Lung (tissue), 12 donors: Measurements from ENCODE around the gene HNRNPDL. TPM values are rescaled to one million over a fixed set of nuclear protein-coding genes. Genes with fewer than 3 reads are reported as not detected.

Source experiments
- ATAC-seq: fragments of 200-7000 bp; cut with Tn5 transposase; one replicate; pipeline ENCODE4 v1.9.1; 2020; ENCODE audit warnings: moderate number of reproducible peaks; ENCODE audit not compliant: insufficient read depth, low FRiP score
- DNase-seq, 3 donors: peaks; one replicate each; pipeline ENCODE4 v3.0.0-alpha.2; 2013 to 2017
- H3K27ac ChIP-seq, 2 donors: one replicate each; pipeline ENCODE4 v1.5.1; 2013; ENCODE audit warnings: mild to moderate bottlenecking in 2 of 2, moderate library complexity in 2 of 2, control low read depth in 1 of 2, inconsistent platforms in 1 of 2, low read depth in 1 of 2, low read length in 1 of 2
- H3K27me3 ChIP-seq, 3 donors: one replicate each; pipeline ENCODE4 v1.5.1; 2013; ENCODE audit warnings: low read length in 2 of 3; ENCODE audit not compliant: control insufficient read depth in 3 of 3, insufficient read depth in 3 of 3
- H3K36me3 ChIP-seq, 4 donors: one replicate each; pipeline ENCODE4 v1.5.1; 2013; ENCODE audit warnings: low read length in 4 of 4, mild to moderate bottlenecking in 1 of 4, moderate library complexity in 1 of 4; ENCODE audit not compliant: control insufficient read depth in 4 of 4, insufficient read depth in 4 of 4
- H3K4me1 ChIP-seq, 5 donors: one replicate each; pipeline ENCODE4 v1.5.1; 2013; ENCODE audit warnings: low read length in 5 of 5, mild to moderate bottlenecking in 2 of 5, moderate library complexity in 1 of 5; ENCODE audit not compliant: control insufficient read depth in 5 of 5, insufficient read depth in 5 of 5
- H3K4me3 ChIP-seq: one replicate; pipeline ENCODE4 v1.5.1; 2013; ENCODE audit warnings: mild to moderate bottlenecking, control low read depth, moderate library complexity
- H3K9ac ChIP-seq, 2 donors: one replicate each; pipeline ENCODE4 v1.5.1; 2013; ENCODE audit warnings: low read length in 2 of 2, control low read depth in 1 of 2; ENCODE audit not compliant: insufficient read depth in 1 of 2
- H3K9me3 ChIP-seq, 4 donors: one replicate each; pipeline ENCODE4 v1.5.1; 2013; ENCODE audit warnings: low read length in 3 of 4, mild to moderate bottlenecking in 1 of 4, moderate library complexity in 1 of 4; ENCODE audit not compliant: control insufficient read depth in 4 of 4, insufficient read depth in 3 of 4
- WGBS, 2 donors: extraction: QIAGEN DNeasy Blood & Tissue Kit; methylation state at CpG; one replicate each; pipeline ENCODE4 v1.1.7; 2013; 5-methylcytosine and 5-hydroxymethylcytosine counted together
- polyA plus RNA-seq, 2 donors: library from polyadenylated mRNA; stranded (reverse); fragments of 200-250 nt; gene quantifications; one replicate each; pipeline ENCODE4 v1.2.1, GENCODE V29; 2013
- total RNA-seq, 2 donors: library from RNA; depleted of rRNA in 1 of 2; stranded (reverse); fragments of >200 nt in 1 of 2; gene quantifications; one replicate each; pipeline ENCODE4 v1.2.1, GENCODE V29; 2014 to 2021
- TF ChIP-seq, protein P1 (sequence below): IDR thresholded peaks from 2 replicates; pipeline ENCODE4 v1.5.1; 2012; ENCODE audit warnings: mild to moderate bottlenecking; ENCODE audit errors: control extremely low read depth, extremely low read depth
- donor health status: control.
- donor health status: control.
- donor health status: Bipolar disorder and iron deficiency.
- donor health status: healthy.
- donor health status: DM: yes; HTN: yes; CAD: no.

Gene HNRNPDL
- total and polyA plus RNA-seq, 4 donors, result 228 to 269 (median 261) TPM

DNA sequence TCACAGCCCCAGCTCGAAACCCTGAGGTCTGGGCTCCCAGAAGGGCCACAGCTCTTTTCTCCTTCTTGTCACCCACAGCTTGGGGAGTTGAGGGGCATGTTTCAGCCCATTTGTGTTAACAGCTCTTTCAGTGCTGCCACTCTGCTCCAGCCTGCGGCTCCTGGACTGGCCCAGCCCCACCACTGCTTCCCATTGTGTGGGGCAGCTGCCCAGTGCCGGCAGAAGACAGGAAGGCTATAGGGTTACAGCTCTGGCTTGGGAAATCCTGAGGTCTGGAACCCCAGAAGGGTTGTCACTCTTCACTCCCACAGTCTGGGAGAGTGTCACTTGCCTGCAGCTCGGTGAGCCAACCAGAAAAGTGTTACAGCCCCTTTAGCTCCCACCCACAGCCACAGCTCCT, 49.4 kb downstream of the HNRNPDL start:
- no peak overlapping the region for H3K4me3 ChIP-seq
- no peaks in the 10 kb centered on the region for H3K27me3 ChIP-seq
- H3K9me3 ChIP-seq, result peaks cover 0 to 6% (median 0%) of the 10 kb centered on the region in 4 donors
- peaks cover 0 to 6% (median 0%) of the 10 kb centered on the region in 5 donors for H3K4me1 ChIP-seq
- H3K27ac ChIP-seq, result no peak overlapping the region
- no peak for ATAC-seq
- DNase-seq, result no peak
- peaks cover 0 to 8% (median 2%) of the 10 kb centered on the region in 4 donors for H3K36me3 ChIP-seq
- TF ChIP-seq, protein P1, sequence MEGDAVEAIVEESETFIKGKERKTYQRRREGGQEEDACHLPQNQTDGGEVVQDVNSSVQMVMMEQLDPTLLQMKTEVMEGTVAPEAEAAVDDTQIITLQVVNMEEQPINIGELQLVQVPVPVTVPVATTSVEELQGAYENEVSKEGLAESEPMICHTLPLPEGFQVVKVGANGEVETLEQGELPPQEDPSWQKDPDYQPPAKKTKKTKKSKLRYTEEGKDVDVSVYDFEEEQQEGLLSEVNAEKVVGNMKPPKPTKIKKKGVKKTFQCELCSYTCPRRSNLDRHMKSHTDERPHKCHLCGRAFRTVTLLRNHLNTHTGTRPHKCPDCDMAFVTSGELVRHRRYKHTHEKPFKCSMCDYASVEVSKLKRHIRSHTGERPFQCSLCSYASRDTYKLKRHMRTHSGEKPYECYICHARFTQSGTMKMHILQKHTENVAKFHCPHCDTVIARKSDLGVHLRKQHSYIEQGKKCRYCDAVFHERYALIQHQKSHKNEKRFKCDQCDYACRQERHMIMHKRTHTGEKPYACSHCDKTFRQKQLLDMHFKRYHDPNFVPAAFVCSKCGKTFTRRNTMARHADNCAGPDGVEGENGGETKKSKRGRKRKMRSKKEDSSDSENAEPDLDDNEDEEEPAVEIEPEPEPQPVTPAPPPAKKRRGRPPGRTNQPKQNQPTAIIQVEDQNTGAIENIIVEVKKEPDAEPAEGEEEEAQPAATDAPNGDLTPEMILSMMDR, result no peak
- no peak overlapping the region for H3K9ac ChIP-seq
- WGBS, 2 donors, result 84 to 94% methylated on average over 4 of the region's 4 CpGs

DNA sequence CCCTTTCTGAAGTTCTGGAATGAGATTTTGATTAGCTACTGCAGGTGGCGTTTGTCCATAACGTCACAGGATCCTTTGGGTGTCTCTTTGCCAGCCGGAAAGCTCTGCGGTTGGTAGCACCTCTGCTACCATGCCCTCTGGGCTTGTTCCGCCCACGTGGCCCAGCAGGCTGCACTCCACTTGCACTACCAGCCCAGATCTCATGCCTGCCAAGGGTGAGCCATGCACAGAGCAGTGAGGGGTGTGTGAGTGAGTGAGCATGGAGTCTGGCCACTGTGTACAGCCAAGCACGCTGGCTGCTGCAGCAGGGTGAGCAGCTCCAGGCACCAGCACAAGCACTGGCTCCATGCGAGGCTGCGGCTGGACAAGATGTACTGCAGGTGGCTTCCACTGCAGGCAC, 49.9 kb downstream of the HNRNPDL start:
- no peak for DNase-seq
- Histone ChIP-seq H3K27ac (no peak overlapping the region), H3K4me1 (peaks cover 0 to 6% (median 3%) of the 10 kb centered on the region in 5 donors), H3K9ac (no peak overlapping the region), H3K9me3 (peaks cover 0 to 6% (median 0%) of the 10 kb centered on the region in 4 donors), H3K27me3 (no peaks in the 10 kb centered on the region), H3K4me3 (no peak overlapping the region), H3K36me3 (peaks cover 0 to 8% (median 2%) of the 10 kb centered on the region in 4 donors)
- WGBS, 2 donors, result 94 to 97% methylated on average over 9 of the region's 9 CpGs
- TF ChIP-seq, protein P1, result no peak
- no peak for ATAC-seq

DNA sequence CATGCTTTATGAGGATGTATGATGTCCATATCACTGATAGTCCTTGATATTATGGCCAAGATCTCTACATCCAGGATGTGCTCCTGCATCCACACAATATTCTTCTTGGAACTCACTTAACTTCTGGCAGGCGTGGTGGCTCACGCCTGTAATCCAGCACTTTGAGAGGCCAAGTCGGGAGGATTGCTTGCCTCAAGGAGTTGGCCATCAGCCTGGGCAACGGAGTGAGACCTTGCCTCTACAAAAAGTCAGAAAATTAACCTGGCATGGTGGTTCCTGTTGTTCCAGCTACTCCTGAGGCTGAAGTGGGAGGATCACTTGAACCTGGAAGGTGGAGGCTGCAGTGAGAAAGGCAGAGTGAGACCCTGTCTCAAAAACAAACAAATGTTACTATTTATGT, 54.2 kb downstream of the HNRNPDL start:
- no peaks in the 10 kb centered on the region for H3K27me3 ChIP-seq
- 76 to 83% methylated on average over 4 of the region's 4 CpGs for WGBS, 2 donors
- no peak overlapping the region for H3K27ac ChIP-seq
- H3K4me1 ChIP-seq, result peaks cover 0 to 6% (median 2%) of the 10 kb centered on the region in 5 donors
- H3K9me3 ChIP-seq, result peaks cover 0 to 4% (median 0%) of the 10 kb centered on the region in 4 donors
- H3K36me3 ChIP-seq, result peaks cover 0 to 21% (median 4%) of the 10 kb centered on the region in 4 donors
- DNase-seq, result no peak
- ATAC-seq, result no peak
- H3K9ac ChIP-seq, result no peak overlapping the region
- no peak overlapping the region for H3K4me3 ChIP-seq
- TF ChIP-seq, protein P1, result no peak
